GM12878 (cell line): ENCODE results near the gene NFATC1. TPM values are rescaled to one million over a fixed set of nuclear protein-coding genes. Genes with fewer than 3 reads are reported as not detected.

Experiments used
- ATAC-seq: fragments of 200-7000 bp; cut with Tn5 transposase; 3 replicates; pipeline ENCODE4 v1.9.1; 2020; ENCODE audit warnings: mild to moderate bottlenecking, moderate library complexity
- BruUV-seq: library from RNA; stranded (reverse); fragments of 400-500 nt; replicated peaks from 2 replicates; lab custom pipeline; 2021; lab: Mats Ljungman, UMichigan
- CTCF ChIA-PET: fragments of 300-600 bp; sonication (Branson Sonifier 250); formaldehyde crosslinking; extraction: SDS; loops from one replicate; lab custom pipeline; 2021; ENCODE audit warnings: inconsistent platforms; lab: Yijun Ruan, JAX
- POLR2A ChIA-PET: fragments of 350-600 bp; formaldehyde crosslinking; extraction: SDS; loops from one replicate; lab custom pipeline; 2021; ENCODE audit warnings: inconsistent platforms; lab: Charles Lee
- RAD21 ChIA-PET: fragments of 300-600 bp; sonication (Branson Sonifier 250); formaldehyde crosslinking; loops from one replicate; lab custom pipeline; 2023; ENCODE audit warnings: antibody characterized with exemption; ENCODE audit not compliant: unreplicated experiment; lab: Charles Lee
- SMC1A ChIA-PET: fragments of 300-600 bp; sonication (Branson Sonifier 250); formaldehyde crosslinking; loops from one replicate; lab custom pipeline; 2023; ENCODE audit not compliant: unreplicated experiment, uncharacterized antibody; lab: Charles Lee
- DNase-seq: peaks from one replicate; pipeline ENCODE4 v3.0.0-alpha.2; 2011; ENCODE audit warnings: low read depth, low spot score
- FAIRE-seq: peaks from 3 replicates; lab custom pipeline; 2011; peaks lifted over from hg19 to GRCh38; lab: Jason Lieb, UNC
- H2AFZ ChIP-seq: 2 replicates; pipeline ENCODE4 v1.6.0; 2011; ENCODE audit warnings: low read depth, low read length, control low read depth; ENCODE audit not compliant: control insufficient read depth
- H3K27ac ChIP-seq: 2 replicates; pipeline ENCODE4 v1.5.1; 2011; ENCODE audit warnings: control low read depth; ENCODE audit not compliant: control insufficient read depth, insufficient read depth
- H3K27me3 ChIP-seq, 2 experiments: replicated peaks in 1 of 2; 2 replicates each; pipeline versions ENCODE4 v1.6.0 to v1.6.1; 2011; ENCODE audit warnings: low read length in 1 of 2; ENCODE audit not compliant: control insufficient read depth in 2 of 2, insufficient read depth in 2 of 2
- H3K36me3 ChIP-seq, 2 experiments: 2 replicates each; pipeline ENCODE4 v1.5.1; 2011; ENCODE audit warnings: low read length in 1 of 2; ENCODE audit not compliant: control insufficient read depth in 2 of 2, insufficient read depth in 2 of 2
- H3K4me1 ChIP-seq: 2 replicates; pipeline ENCODE4 v1.6.1; 2011; ENCODE audit warnings: mild to moderate bottlenecking, low read length, moderate library complexity, mixed read lengths; ENCODE audit not compliant: control insufficient read depth, insufficient read depth
- H3K4me2 ChIP-seq: 2 replicates; pipeline ENCODE4 v1.6.0; 2011; ENCODE audit warnings: control low read depth; ENCODE audit not compliant: control insufficient read depth, insufficient read depth
- H3K4me3 ChIP-seq: fragments of 200-600 bp; sonication (generic); 2 replicates; pipeline ENCODE4 v1.5.1; 2016
- H3K79me2 ChIP-seq: 2 replicates; pipeline ENCODE4 v1.6.0; 2011; ENCODE audit warnings: low read length; ENCODE audit not compliant: control insufficient read depth, insufficient read depth
- H3K9ac ChIP-seq: 2 replicates; pipeline ENCODE4 v1.8.0; 2011; ENCODE audit warnings: low read length, control low read depth, mixed read lengths; ENCODE audit not compliant: control insufficient read depth, insufficient read depth
- H3K9me3 ChIP-seq: replicated peaks from 3 replicates; pipeline ENCODE4 v1.5.1; 2011; ENCODE audit warnings: mild to moderate bottlenecking, low read length; ENCODE audit not compliant: control insufficient read depth, insufficient read depth
- H4K20me1 ChIP-seq: 2 replicates; pipeline ENCODE4 v1.6.0; 2011; ENCODE audit not compliant: control insufficient read depth, insufficient read depth
- EGR1 ChIP-seq, 2 experiments: IDR thresholded peaks; 1 replicate in 1 of 2; 2 replicates in 1 of 2; pipeline ENCODE4 v1.6.1; 2011 to 2012; ENCODE audit warnings: low read depth in 2 of 2, low read length in 2 of 2, borderline replicate concordance in 1 of 2, mild to moderate bottlenecking in 1 of 2, moderate library complexity in 1 of 2
- PAX5 ChIP-seq: IDR thresholded peaks from 2 replicates; pipeline ENCODE4 v1.6.1; 2011; ENCODE audit warnings: low read depth, low read length, borderline replicate concordance
- SREBF1 ChIP-seq: IDR thresholded peaks from 2 replicates; pipeline ENCODE4 v1.6.1; 2012; ENCODE audit warnings: mild to moderate bottlenecking, low read length
- ZNF24 ChIP-seq: fragments of 450-650 bp; IDR thresholded peaks from 2 replicates; pipeline ENCODE4 v1.6.1; 2017; ENCODE audit warnings: antibody characterized with exemption, mild to moderate bottlenecking
- WGBS: methylation state at CpG from one replicate; pipeline ENCODE4 v1.1.6; 2016; ENCODE audit warnings: low lambda C conversion rate; ENCODE audit not compliant: insufficient replicate concordance, insufficient coverage; ENCODE audit errors: missing lambda C conversion rate; 5-methylcytosine and 5-hydroxymethylcytosine counted together
- in situ Hi-C: fragments of 300-500 bp; cut with MboI; formaldehyde crosslinking; loops from 9 replicates; pipeline ENCODE4 v1.14.3; 2018; ENCODE audit warnings: mixed read lengths
- intact Hi-C: fragments of 100-400 bp; cut with micrococcal nuclease; formaldehyde crosslinking; loops from one replicate; pipeline ENCODE4 v1.14.2; 2022; ENCODE audit not compliant: unreplicated experiment
- polyA plus RNA-seq, 11 experiments: library from polyadenylated mRNA; depleted of rRNA in 4 of 11; unstranded in 6 of 11; stranded (reverse) in 5 of 11; fragments of >200 nt; fragmentation: Nextera tagmentation in 4 of 11; fragmentation: Illumina TruSeq in 1 of 11; extraction: Ambion mirVana in 4 of 11; extraction: Trizol in 1 of 11; gene quantifications; 1 replicate in 1 of 11; 2 replicates in 10 of 11; pipeline versions ENCODE4 v1.2.1 to v1.2.3, GENCODE V29; 2011 to 2016; ENCODE audit warnings: inconsistent platforms in 2 of 11, missing spikeins in 2 of 11, low read depth in 1 of 11
- total RNA-seq, 4 experiments: library from RNA; depleted of rRNA in 3 of 4; stranded (reverse); fragments of >200 nt in 3 of 4; fragmentation: Illumina TruSeq in 1 of 4; extraction: Trizol in 1 of 4; gene quantifications; 2 replicates each; pipeline versions ENCODE4 v1.2.1 to v1.2.3, GENCODE V29; 2013 to 2021
- TF ChIP-seq, protein P1 (sequence below): fragments of 150-350 bp; IDR thresholded peaks from 2 replicates; pipeline ENCODE4 v1.6.1; 2016; ENCODE audit warnings: low read depth, low read length
- TF ChIP-seq, protein P2 (sequence below): IDR thresholded peaks from 2 replicates; pipeline ENCODE4 v1.6.1; 2012; ENCODE audit warnings: mild to moderate bottlenecking, low read depth, low read length
- TF ChIP-seq, protein P3 (sequence below): IDR thresholded peaks from 2 replicates; pipeline ENCODE4 v1.6.1; 2011; ENCODE audit warnings: mild to moderate bottlenecking, low read depth, low read length, moderate library complexity; ENCODE audit not compliant: insufficient replicate concordance
- TF ChIP-seq, protein P4 (sequence below): fragments of 450-650 bp; IDR thresholded peaks from 2 replicates; pipeline ENCODE4 v1.6.1; 2017; ENCODE audit warnings: borderline replicate concordance
- TF ChIP-seq, protein P5 (sequence below): fragments of 150-350 bp; IDR thresholded peaks from 2 replicates; pipeline ENCODE4 v1.6.1; 2014; ENCODE audit warnings: mild to moderate bottlenecking, low read depth, low read length

Gene NFATC1
- total and polyA plus RNA-seq, 10 of the 15 experiments (the other 5 are each of a cell fraction or from before 2014, with no cell fraction given) = 0.84 to 20.8 (median 5.1) TPM

DNA sequence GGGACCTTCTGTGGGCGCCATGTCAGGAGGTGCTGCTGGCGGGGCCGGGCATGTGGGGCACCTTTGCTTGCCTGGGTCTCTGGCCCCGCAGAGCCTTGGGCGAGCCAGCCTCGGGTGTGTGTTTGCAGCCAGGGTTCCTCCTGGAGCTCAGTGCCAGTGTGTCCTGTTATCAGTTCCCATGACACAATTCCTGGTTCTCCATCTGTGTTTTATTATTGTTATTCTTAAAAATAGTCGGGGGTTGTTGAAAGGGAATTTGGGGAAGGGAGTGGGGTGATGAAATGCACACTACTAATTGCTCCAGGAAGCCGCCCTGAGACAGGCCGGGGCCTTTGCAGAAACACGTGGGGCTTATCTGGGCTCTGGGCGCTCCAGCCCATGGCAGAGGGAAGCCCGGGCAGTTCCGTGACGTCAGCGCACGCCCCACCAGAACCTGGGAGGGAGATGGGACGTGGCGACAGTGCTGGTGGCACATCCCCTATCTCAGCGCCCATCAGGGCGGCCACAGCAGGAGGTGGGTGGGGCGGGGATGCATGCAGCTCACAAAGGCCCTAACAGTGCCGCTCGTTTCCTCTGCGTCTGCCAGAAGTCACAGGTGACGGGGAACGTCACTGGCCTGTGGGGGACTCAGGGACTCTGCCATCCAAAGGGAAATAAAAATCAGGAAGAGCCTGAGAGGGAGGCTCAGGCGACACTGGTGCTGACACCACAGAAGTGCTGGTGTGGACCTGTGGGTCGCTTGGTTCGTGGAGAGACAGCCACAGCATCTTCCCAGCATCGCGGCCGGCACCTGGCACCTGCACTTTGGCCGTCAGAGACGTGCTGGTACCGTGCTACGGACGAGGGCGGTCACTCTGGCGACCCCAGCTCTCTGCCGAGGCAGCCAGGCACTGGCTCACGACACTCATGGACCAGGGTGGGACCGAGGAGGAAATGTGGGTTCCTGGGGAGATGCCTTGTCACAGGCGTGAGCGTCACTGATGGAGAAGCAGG is 131.0 kb downstream of the NFATC1 start:
- in situ Hi-C loops = no loop called here
- intact Hi-C loops = loop anchor here (5.0 kb wide), 1 partner anchor 129 kb away; the partner anchor contains the start of gene NFATC1
- no peak for ATAC-seq
- Histone ChIP-seq H3K36me3 (no peaks in the 10 kb centered on the region), H3K79me2 (no peaks in the 10 kb centered on the region), H3K9me3 (no peaks in the 10 kb centered on the region), H3K4me3 (no peak overlapping the region), H3K4me1 (peaks cover 26% of the 10 kb centered on the region), H3K9ac (no peak overlapping the region), H3K27ac (no peak overlapping the region), H2AFZ (no peak overlapping the region), H3K27me3 (no peaks in the 10 kb centered on the region), H3K4me2 (no peak overlapping the region), H4K20me1 (no peaks in the 10 kb centered on the region)
- DNase-seq = no peak
- no TSS peak for BruUV-seq
- CTCF ChIA-PET = interaction anchor here (6.4 kb wide), 1 partner anchor 147 kb away, joined by 48 read pairs; no protein-coding TSS in a partner anchor
- RAD21 ChIA-PET = interaction anchor here (1.2 to 1.6 kb wide), 3 partner anchors 130 to 148 kb away, joined by 3 to 5 read pairs (median 4); no protein-coding TSS in a partner anchor
- FAIRE-seq = no peak
- SMC1A ChIA-PET = interaction anchor here (1.4 to 1.9 kb wide), 2 partner anchors 116 to 129 kb away, joined by 3 to 8 read pairs; no protein-coding TSS in a partner anchor
- POLR2A ChIA-PET = interaction anchor here (1.3 kb wide), 1 partner anchor 145 kb away, joined by 3 read pairs; no protein-coding TSS in a partner anchor
- WGBS = 86% methylated on average over 44 of the region's 44 CpGs
- TF ChIP-seq, protein P1, sequence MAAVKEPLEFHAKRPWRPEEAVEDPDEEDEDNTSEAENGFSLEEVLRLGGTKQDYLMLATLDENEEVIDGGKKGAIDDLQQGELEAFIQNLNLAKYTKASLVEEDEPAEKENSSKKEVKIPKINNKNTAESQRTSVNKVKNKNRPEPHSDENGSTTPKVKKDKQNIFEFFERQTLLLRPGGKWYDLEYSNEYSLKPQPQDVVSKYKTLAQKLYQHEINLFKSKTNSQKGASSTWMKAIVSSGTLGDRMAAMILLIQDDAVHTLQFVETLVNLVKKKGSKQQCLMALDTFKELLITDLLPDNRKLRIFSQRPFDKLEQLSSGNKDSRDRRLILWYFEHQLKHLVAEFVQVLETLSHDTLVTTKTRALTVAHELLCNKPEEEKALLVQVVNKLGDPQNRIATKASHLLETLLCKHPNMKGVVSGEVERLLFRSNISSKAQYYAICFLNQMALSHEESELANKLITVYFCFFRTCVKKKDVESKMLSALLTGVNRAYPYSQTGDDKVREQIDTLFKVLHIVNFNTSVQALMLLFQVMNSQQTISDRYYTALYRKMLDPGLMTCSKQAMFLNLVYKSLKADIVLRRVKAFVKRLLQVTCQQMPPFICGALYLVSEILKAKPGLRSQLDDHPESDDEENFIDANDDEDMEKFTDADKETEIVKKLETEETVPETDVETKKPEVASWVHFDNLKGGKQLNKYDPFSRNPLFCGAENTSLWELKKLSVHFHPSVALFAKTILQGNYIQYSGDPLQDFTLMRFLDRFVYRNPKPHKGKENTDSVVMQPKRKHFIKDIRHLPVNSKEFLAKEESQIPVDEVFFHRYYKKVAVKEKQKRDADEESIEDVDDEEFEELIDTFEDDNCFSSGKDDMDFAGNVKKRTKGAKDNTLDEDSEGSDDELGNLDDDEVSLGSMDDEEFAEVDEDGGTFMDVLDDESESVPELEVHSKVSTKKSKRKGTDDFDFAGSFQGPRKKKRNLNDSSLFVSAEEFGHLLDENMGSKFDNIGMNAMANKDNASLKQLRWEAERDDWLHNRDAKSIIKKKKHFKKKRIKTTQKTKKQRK = no peak
- TF ChIP-seq, protein P2, sequence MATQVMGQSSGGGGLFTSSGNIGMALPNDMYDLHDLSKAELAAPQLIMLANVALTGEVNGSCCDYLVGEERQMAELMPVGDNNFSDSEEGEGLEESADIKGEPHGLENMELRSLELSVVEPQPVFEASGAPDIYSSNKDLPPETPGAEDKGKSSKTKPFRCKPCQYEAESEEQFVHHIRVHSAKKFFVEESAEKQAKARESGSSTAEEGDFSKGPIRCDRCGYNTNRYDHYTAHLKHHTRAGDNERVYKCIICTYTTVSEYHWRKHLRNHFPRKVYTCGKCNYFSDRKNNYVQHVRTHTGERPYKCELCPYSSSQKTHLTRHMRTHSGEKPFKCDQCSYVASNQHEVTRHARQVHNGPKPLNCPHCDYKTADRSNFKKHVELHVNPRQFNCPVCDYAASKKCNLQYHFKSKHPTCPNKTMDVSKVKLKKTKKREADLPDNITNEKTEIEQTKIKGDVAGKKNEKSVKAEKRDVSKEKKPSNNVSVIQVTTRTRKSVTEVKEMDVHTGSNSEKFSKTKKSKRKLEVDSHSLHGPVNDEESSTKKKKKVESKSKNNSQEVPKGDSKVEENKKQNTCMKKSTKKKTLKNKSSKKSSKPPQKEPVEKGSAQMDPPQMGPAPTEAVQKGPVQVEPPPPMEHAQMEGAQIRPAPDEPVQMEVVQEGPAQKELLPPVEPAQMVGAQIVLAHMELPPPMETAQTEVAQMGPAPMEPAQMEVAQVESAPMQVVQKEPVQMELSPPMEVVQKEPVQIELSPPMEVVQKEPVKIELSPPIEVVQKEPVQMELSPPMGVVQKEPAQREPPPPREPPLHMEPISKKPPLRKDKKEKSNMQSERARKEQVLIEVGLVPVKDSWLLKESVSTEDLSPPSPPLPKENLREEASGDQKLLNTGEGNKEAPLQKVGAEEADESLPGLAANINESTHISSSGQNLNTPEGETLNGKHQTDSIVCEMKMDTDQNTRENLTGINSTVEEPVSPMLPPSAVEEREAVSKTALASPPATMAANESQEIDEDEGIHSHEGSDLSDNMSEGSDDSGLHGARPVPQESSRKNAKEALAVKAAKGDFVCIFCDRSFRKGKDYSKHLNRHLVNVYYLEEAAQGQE = no peak
- TF ChIP-seq SREBF1 = no peak
- no peak for TF ChIP-seq ZNF24
- no peak for TF ChIP-seq EGR1 (IDR thresholded peaks at IDR 0.05; ENCODE audit: borderline replicate concordance in 1 of 2, low read depth in 2 of 2, low read length in 2 of 2)
- TF ChIP-seq, protein P3, sequence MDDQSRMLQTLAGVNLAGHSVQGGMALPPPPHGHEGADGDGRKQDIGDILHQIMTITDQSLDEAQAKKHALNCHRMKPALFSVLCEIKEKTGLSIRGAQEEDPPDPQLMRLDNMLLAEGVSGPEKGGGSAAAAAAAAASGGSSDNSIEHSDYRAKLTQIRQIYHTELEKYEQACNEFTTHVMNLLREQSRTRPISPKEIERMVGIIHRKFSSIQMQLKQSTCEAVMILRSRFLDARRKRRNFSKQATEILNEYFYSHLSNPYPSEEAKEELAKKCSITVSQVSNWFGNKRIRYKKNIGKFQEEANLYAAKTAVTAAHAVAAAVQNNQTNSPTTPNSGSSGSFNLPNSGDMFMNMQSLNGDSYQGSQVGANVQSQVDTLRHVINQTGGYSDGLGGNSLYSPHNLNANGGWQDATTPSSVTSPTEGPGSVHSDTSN = no peak
- no peak for TF ChIP-seq PAX5
- TF ChIP-seq, protein P4, sequence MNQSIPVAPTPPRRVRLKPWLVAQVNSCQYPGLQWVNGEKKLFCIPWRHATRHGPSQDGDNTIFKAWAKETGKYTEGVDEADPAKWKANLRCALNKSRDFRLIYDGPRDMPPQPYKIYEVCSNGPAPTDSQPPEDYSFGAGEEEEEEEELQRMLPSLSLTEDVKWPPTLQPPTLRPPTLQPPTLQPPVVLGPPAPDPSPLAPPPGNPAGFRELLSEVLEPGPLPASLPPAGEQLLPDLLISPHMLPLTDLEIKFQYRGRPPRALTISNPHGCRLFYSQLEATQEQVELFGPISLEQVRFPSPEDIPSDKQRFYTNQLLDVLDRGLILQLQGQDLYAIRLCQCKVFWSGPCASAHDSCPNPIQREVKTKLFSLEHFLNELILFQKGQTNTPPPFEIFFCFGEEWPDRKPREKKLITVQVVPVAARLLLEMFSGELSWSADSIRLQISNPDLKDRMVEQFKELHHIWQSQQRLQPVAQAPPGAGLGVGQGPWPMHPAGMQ = no peak
- TF ChIP-seq, protein P5, sequence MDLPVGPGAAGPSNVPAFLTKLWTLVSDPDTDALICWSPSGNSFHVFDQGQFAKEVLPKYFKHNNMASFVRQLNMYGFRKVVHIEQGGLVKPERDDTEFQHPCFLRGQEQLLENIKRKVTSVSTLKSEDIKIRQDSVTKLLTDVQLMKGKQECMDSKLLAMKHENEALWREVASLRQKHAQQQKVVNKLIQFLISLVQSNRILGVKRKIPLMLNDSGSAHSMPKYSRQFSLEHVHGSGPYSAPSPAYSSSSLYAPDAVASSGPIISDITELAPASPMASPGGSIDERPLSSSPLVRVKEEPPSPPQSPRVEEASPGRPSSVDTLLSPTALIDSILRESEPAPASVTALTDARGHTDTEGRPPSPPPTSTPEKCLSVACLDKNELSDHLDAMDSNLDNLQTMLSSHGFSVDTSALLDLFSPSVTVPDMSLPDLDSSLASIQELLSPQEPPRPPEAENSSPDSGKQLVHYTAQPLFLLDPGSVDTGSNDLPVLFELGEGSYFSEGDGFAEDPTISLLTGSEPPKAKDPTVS = no peak
